ENCODE results near the gene KAT2B. TPM values are rescaled to one million over a fixed set of nuclear protein-coding genes. Genes with fewer than 3 reads are reported as not detected.

KAT2B gene
- total RNA-seq, 5 donors from 2014 or later (not counting 1 experiment from before 2014, with no cell fraction given), result 49.5 to 98.8 (median 80.8) TPM

DNA sequence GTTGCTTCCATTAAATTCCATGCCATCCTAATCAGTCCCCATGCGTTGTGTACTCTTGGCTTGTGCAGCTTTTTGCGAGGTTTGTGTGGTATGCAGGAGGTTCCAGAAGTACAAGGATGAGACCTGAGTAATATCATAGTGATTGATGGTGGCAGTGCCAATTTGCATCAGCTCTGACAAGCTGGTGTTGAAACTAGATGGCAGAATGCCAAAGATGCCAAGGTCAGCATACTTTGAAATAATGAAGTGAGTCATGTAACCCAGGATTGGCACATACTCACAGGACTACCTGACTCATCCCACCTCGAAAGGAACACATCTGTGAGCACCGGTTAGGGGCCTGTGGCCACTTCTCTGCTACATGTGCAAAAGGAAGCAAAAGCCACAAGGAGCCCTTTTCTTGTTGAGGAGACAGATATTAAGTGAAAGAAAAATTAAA is 14.3 kb downstream of the KAT2B start:
- Mint-ChIP-seq H3K4me1 (peaks cover 36 to 43% (median 40%) of the 10 kb centered on the region in 3 donors), H3K27ac (no peak overlapping the region), H3K27me3 (no peaks in the 10 kb centered on the region), H3K4me3 (no peak overlapping the region), H3K9me3 (no peaks in the 10 kb centered on the region), H3K36me3 (peaks cover 3% of the 10 kb centered on the region)
- H3K9me3 ChIP-seq, result no peaks in the 10 kb centered on the region
- ChIA-PET CTCF (interaction anchor here in 1 of 2 donors (1.0 kb wide), 3 partner anchors 11 to 21 kb away, joined by 3 to 4 read pairs (median 4); no protein-coding TSS in a partner anchor), POLR2A (no interaction called here)
- peaks cover 0 to 62% of the 10 kb centered on the region in 2 experiments for H3K4me1 ChIP-seq (ENCODE audit: control insufficient read depth in 1 of 2, extremely low read depth in 1 of 2, insufficient read depth in 2 of 2, low read length in 2 of 2)
- WGBS (ENCODE audit: insufficient coverage), result 38% methylated on average over 2 of the region's 4 CpGs
- H3K27ac ChIP-seq (ENCODE audit: low read length), result peak overlapping the region; percentile 74
- no peaks in the 10 kb centered on the region for H3K27me3 ChIP-seq (replicated peaks in 1 of 2; ENCODE audit: control insufficient read depth in 2 of 2, extremely low read depth in 1 of 2, insufficient read depth in 2 of 2, low read length in 1 of 2)
- peak overlapping the region in 1 of 2 donors; percentile 4 for H3K4me3 ChIP-seq (ENCODE audit: control insufficient read depth in 1 of 2, extremely low read depth in 1 of 2, low read length in 1 of 2)
- H3K36me3 ChIP-seq (ENCODE audit: control insufficient read depth in 2 of 2, extremely low read depth in 1 of 2, insufficient read depth in 1 of 2, low read length in 1 of 2), result no peaks in the 10 kb centered on the region
- peak; percentile 14 to 79 (median 52) for DNase-seq
- peak; percentile 85 to 94 (median 90) for ATAC-seq (replicated peaks in 1 of 4)

DNA sequence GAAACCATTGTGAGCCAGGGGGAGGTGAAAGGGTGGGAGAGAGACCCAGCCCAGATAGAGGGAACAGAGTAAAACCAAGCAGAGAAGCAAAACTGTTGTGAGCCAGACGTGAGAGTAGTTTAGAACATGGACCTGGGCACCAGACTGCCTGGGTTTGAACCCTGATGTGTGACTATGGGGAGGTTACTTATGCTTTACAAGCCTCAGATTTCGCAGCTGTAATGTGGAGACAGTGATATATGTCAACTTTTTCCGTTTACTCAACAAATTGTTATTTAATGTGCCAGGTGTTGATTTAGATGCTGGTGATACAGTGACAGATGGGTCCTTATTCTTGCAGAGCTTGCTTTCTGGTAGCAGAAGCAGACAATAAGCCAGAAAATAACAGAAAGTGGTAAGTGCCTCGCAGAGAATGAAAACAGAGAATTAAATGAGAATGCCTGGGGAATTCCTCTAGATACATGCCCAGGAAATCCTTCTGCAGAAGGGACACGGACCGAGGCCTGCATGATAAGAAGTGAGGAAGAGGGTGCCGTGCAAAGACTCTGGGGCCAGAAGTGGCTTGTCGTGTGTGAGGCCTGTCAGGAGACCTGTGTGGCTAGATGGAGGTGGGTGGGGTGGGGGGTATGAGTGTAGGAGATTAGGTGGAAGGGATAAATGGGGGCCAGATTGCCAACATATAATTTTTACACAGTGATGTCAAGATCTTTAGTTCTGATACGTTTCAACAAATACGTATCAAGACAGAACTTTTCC is 15.0 kb downstream of the KAT2B start:
- Mint-ChIP-seq H3K9me3 (no peaks in the 10 kb centered on the region), H3K27ac (no peak overlapping the region), H3K27me3 (no peaks in the 10 kb centered on the region), H3K4me1 (peaks cover 38 to 43% (median 40%) of the 10 kb centered on the region in 3 donors), H3K4me3 (no peak overlapping the region), H3K36me3 (peaks cover 9% of the 10 kb centered on the region)
- WGBS (ENCODE audit: insufficient coverage), result 13% methylated on average over 5 of the region's 10 CpGs
- H3K9me3 ChIP-seq, result no peaks in the 10 kb centered on the region
- peak overlapping the region; percentile 74 for H3K27ac ChIP-seq (ENCODE audit: low read length)
- peak overlapping the region in 1 of 2 donors; percentile 1 for H3K4me3 ChIP-seq (ENCODE audit: control insufficient read depth in 1 of 2, extremely low read depth in 1 of 2, low read length in 1 of 2)
- peaks cover 0 to 59% of the 10 kb centered on the region in 2 experiments for H3K4me1 ChIP-seq (ENCODE audit: control insufficient read depth in 1 of 2, extremely low read depth in 1 of 2, insufficient read depth in 2 of 2, low read length in 2 of 2)
- POLR2A ChIA-PET, result interaction anchor here in 1 of 2 donors (0.7 kb wide), 1 partner anchor 107 kb away, joined by 13 read pairs; no protein-coding TSS in a partner anchor
- CTCF ChIA-PET, result interaction anchor here in 1 of 2 donors (1.0 kb wide), 3 partner anchors 11 to 21 kb away, joined by 3 to 4 read pairs (median 4); no protein-coding TSS in a partner anchor
- H3K36me3 ChIP-seq (ENCODE audit: control insufficient read depth in 2 of 2, extremely low read depth in 1 of 2, insufficient read depth in 1 of 2, low read length in 1 of 2), result no peaks in the 10 kb centered on the region
- no peaks in the 10 kb centered on the region for H3K27me3 ChIP-seq (replicated peaks in 1 of 2; ENCODE audit: control insufficient read depth in 2 of 2, extremely low read depth in 1 of 2, insufficient read depth in 2 of 2, low read length in 1 of 2)
- peak in 3 of 4 experiments; percentile 31 to 54 (median 53) for ATAC-seq (replicated peaks in 1 of 4)
- DNase-seq, result peak in 2 of 35 experiments; percentile 11 to 40

DNA sequence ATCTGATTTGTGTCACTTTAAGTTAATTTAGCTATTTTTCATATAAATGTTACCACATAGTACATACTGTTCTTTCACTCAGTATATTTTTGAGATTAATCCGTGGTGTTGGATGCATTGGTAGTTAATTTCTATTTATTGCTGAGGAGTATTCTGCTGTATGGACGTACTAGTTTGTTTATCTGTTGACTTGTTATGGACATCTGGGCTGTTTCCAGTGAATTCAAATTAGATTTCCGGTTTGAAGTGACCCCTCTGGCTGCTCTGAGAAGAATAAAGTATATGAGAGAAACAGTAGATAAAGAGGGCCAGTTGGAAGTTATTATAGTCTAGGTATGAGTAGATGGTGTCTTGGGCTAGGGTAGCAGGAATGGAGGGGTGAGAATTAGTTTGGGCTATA is 15.6 kb downstream of the KAT2B start:
- H3K9me3 ChIP-seq, result no peaks in the 10 kb centered on the region
- ChIA-PET POLR2A (no interaction called here), CTCF (no interaction called here)
- no peaks in the 10 kb centered on the region for H3K27me3 ChIP-seq (replicated peaks in 1 of 2; ENCODE audit: control insufficient read depth in 2 of 2, extremely low read depth in 1 of 2, insufficient read depth in 2 of 2, low read length in 1 of 2)
- no peak overlapping the region for H3K4me3 ChIP-seq (ENCODE audit: control insufficient read depth in 1 of 2, extremely low read depth in 1 of 2, low read length in 1 of 2)
- H3K4me1 ChIP-seq (ENCODE audit: control insufficient read depth in 1 of 2, extremely low read depth in 1 of 2, insufficient read depth in 2 of 2, low read length in 2 of 2), result peaks cover 0 to 61% of the 10 kb centered on the region in 2 experiments
- WGBS (ENCODE audit: insufficient coverage), result 86% methylated on average over 2 of the region's 3 CpGs
- Mint-ChIP-seq H3K4me1 (peaks cover 35 to 41% (median 39%) of the 10 kb centered on the region in 3 donors), H3K36me3 (peaks cover 9% of the 10 kb centered on the region), H3K4me3 (no peak overlapping the region), H3K27ac (no peak overlapping the region), H3K27me3 (no peaks in the 10 kb centered on the region), H3K9me3 (no peaks in the 10 kb centered on the region)
- DNase-seq (no peak), ATAC-seq (replicated peaks in 1 of 4) (no peak)
- H3K27ac ChIP-seq (ENCODE audit: low read length), result peak overlapping the region; percentile 74
- no peaks in the 10 kb centered on the region for H3K36me3 ChIP-seq (ENCODE audit: control insufficient read depth in 2 of 2, extremely low read depth in 1 of 2, insufficient read depth in 1 of 2, low read length in 1 of 2)

DNA sequence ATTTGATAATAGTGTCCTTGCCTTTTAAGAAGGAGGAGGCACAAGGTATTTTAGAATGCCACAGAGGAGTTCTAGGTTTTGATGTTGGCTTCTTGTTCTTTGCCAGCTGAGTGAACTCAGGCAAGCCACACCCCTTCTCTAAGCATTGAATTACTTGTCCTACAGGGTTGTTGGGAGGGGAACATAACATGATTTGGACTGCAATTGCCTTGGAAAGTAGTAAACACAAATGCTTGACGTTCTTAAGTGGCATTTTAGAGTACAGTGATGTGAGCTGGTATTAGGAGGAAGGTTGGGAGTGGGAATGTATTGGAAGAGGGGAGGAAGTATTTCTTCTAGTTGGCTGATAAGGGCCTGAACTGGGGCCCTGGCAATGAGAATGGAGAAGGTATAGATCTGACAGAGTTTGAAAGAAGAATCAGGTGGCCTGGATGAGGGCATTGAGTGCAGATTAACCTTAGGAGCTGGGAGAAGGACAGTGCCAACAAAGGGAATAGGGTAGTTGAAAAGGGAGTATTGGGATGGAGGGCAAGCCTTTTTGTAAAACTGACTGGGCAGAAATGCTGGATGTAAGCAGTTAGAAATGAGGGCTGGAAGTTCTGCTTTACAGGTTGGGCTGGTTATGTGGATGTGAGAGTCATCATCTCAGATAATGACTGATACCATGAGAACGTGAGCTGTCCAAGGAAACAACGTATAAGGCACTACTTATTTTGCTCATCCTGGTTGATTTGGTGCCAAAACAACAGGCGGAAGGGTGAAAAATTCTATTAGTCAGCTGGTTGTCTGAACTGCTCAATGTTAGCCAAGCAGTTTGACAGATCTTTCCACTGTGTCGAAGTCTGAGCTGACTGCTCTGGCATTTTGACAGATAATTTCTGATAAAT is 16.7 kb downstream of the KAT2B start:
- no peaks in the 10 kb centered on the region for H3K9me3 Mint-ChIP-seq
- no peak for ATAC-seq (replicated peaks in 1 of 4)
- POLR2A ChIA-PET, result no interaction called here
- no peaks in the 10 kb centered on the region for H3K27me3 Mint-ChIP-seq
- H3K36me3 Mint-ChIP-seq, result peaks cover 6% of the 10 kb centered on the region
- 60% methylated on average over 5 of the region's 5 CpGs for WGBS (ENCODE audit: insufficient coverage)
- H3K4me1 ChIP-seq (ENCODE audit: control insufficient read depth in 1 of 2, extremely low read depth in 1 of 2, insufficient read depth in 2 of 2, low read length in 2 of 2), result peaks cover 3 to 55% of the 10 kb centered on the region in 2 experiments
- no peaks in the 10 kb centered on the region for H3K9me3 ChIP-seq
- CTCF ChIA-PET, result no interaction called here
- peak in 1 of 35 experiments; percentile 27 for DNase-seq
- H3K27ac ChIP-seq (ENCODE audit: low read length), result peak overlapping the region; percentile 38
- no peak overlapping the region for H3K4me3 ChIP-seq (ENCODE audit: control insufficient read depth in 1 of 2, extremely low read depth in 1 of 2, low read length in 1 of 2)
- H3K27ac Mint-ChIP-seq, result no peak overlapping the region
- peaks cover 31 to 37% (median 34%) of the 10 kb centered on the region in 3 donors for H3K4me1 Mint-ChIP-seq
- H3K4me3 Mint-ChIP-seq, result no peak overlapping the region
- H3K36me3 ChIP-seq (ENCODE audit: control insufficient read depth in 2 of 2, extremely low read depth in 1 of 2, insufficient read depth in 1 of 2, low read length in 1 of 2), result no peaks in the 10 kb centered on the region
- H3K27me3 ChIP-seq (replicated peaks in 1 of 2; ENCODE audit: control insufficient read depth in 2 of 2, extremely low read depth in 1 of 2, insufficient read depth in 2 of 2, low read length in 1 of 2), result no peaks in the 10 kb centered on the region

DNA sequence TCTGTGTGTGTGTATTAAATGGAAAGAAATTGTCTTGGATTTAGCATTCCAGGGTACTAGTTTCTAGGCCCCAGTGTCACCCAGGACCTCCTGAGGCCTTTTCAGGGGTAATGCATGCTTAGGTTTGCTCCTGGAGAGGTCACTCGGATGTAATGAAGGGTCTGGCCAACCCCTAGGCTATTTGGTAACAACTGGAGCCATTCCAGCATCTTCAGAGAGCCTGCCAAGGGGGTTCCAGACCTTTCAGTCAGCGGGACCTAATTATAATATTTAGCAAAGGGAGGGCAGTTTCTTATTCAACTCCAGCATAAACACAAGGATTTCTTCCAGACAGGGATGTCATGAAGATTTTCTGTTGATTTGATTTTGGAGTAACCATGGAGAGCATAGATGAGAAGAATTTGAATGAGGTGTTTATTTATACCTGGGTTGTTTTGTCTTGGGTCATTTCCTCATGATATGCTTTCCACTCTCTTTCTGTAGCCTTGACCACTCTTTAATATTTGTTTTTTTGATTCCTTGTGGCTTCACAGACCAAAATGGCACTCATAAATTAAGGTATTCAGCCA is 17.4 kb downstream of the KAT2B start:
- WGBS (ENCODE audit: insufficient coverage), result no CpG with 5 or more reads among the region's 2 CpGs
- ChIA-PET POLR2A (interaction anchor here (0.7 kb wide), 4 partner anchors 10 to 1596 kb away, joined by 5 to 11 read pairs (median 8); no protein-coding TSS in a partner anchor), CTCF (interaction anchor here in 1 of 2 donors (0.7 kb wide), 1 partner anchor 12 kb away, joined by 4 read pairs; no protein-coding TSS in a partner anchor)
- H3K27ac Mint-ChIP-seq, result no peak overlapping the region
- no peak for DNase-seq
- no peaks in the 10 kb centered on the region for H3K27me3 ChIP-seq (replicated peaks in 1 of 2; ENCODE audit: control insufficient read depth in 2 of 2, extremely low read depth in 1 of 2, insufficient read depth in 2 of 2, low read length in 1 of 2)
- H3K36me3 Mint-ChIP-seq, result peaks cover 6% of the 10 kb centered on the region
- H3K4me3 Mint-ChIP-seq, result no peak overlapping the region
- no peaks in the 10 kb centered on the region for H3K36me3 ChIP-seq (ENCODE audit: control insufficient read depth in 2 of 2, extremely low read depth in 1 of 2, insufficient read depth in 1 of 2, low read length in 1 of 2)
- H3K4me3 ChIP-seq (ENCODE audit: control insufficient read depth in 1 of 2, extremely low read depth in 1 of 2, low read length in 1 of 2), result no peak overlapping the region
- peaks cover 3 to 52% of the 10 kb centered on the region in 2 experiments for H3K4me1 ChIP-seq (ENCODE audit: control insufficient read depth in 1 of 2, extremely low read depth in 1 of 2, insufficient read depth in 2 of 2, low read length in 2 of 2)
- ATAC-seq (replicated peaks in 1 of 4), result no peak
- H3K27me3 Mint-ChIP-seq, result no peaks in the 10 kb centered on the region
- no peaks in the 10 kb centered on the region for H3K9me3 Mint-ChIP-seq
- peaks cover 27 to 33% (median 32%) of the 10 kb centered on the region in 3 donors for H3K4me1 Mint-ChIP-seq
- peak overlapping the region; percentile 38 for H3K27ac ChIP-seq (ENCODE audit: low read length)
- H3K9me3 ChIP-seq, result no peaks in the 10 kb centered on the region

DNA sequence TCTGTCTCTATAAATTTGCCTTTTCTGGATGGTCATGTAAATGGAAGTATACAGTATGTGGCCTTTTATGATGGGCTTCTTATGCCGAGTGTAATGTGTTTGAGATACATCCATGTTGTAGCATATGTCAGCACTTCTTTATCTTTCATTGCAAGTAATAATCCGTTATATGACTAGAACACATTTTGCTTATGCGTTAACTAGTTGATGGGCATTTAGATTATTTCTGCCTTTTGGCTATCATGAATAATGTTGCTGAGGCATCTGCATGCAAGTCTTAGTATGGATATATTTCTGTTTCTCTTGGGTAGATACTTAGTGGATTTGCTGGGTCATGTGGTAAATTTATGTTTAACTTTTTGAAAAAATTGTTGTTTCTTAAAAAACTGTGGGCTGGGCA is 19.7 kb downstream of the KAT2B start:
- Mint-ChIP-seq H3K27me3 (no peaks in the 10 kb centered on the region), H3K4me3 (no peak overlapping the region), H3K4me1 (peaks cover 43 to 48% (median 44%) of the 10 kb centered on the region in 3 donors), H3K27ac (peak overlapping the region; percentile 2 to 68), H3K36me3 (peaks cover 6% of the 10 kb centered on the region), H3K9me3 (no peaks in the 10 kb centered on the region)
- Histone ChIP-seq H3K27ac (ENCODE audit: low read length) (no peak overlapping the region), H3K36me3 (ENCODE audit: control insufficient read depth in 2 of 2, extremely low read depth in 1 of 2, insufficient read depth in 1 of 2, low read length in 1 of 2) (no peaks in the 10 kb centered on the region), H3K9me3 (no peaks in the 10 kb centered on the region), H3K4me1 (ENCODE audit: control insufficient read depth in 1 of 2, extremely low read depth in 1 of 2, insufficient read depth in 2 of 2, low read length in 2 of 2) (peaks cover 3 to 41% of the 10 kb centered on the region in 2 experiments), H3K27me3 (replicated peaks in 1 of 2; ENCODE audit: control insufficient read depth in 2 of 2, extremely low read depth in 1 of 2, insufficient read depth in 2 of 2, low read length in 1 of 2) (no peaks in the 10 kb centered on the region), H3K4me3 (ENCODE audit: control insufficient read depth in 1 of 2, extremely low read depth in 1 of 2, low read length in 1 of 2) (no peak overlapping the region)
- ChIA-PET POLR2A (no interaction called here), CTCF (interaction anchor here in 1 of 2 donors (0.6 kb wide), 1 partner anchor 9 kb away, joined by 3 read pairs; no protein-coding TSS in a partner anchor)
- 100% methylated on average over 1 of the region's 3 CpGs for WGBS (ENCODE audit: insufficient coverage)
- no peak for ATAC-seq (replicated peaks in 1 of 4)
- DNase-seq, result no peak

Data from T-cell (primary cell).